HG02885 (cell line): ENCODE results near the gene SLC17A9.

Experiments
- ATAC-seq: cut with Tn5 transposase; IDR thresholded peaks from one replicate; pipeline ENCODE4 v1.9.1; 2021; ENCODE audit warnings: mild to moderate bottlenecking; ENCODE audit not compliant: unreplicated experiment, poor library complexity

SLC17A9 gene

GRCh38 chr20:62979310-62979709, 26.8 kb downstream of the SLC17A9 start:
- no peak for ATAC-seq

GRCh38 chr20:62979876-62980373, 27.4 kb downstream of the SLC17A9 start:
- no peak for ATAC-seq

GRCh38 chr20:62980380-62980960, 28.0 kb downstream of the SLC17A9 start:
- ATAC-seq: no peak

GRCh38 chr20:62980970-62981369, 28.5 kb downstream of the SLC17A9 start:
- no peak for ATAC-seq

- ATAC-seq: no peak
Measured at GRCh38 chr20:62982124-62983075, 29.9 kb downstream of the SLC17A9 start.

- no peak for ATAC-seq
Measured at GRCh38 chr20:62983210-62983609, 30.7 kb downstream of the SLC17A9 start.

GRCh38 chr20:62984666-62985443, 32.3 kb downstream of the SLC17A9 start:
- ATAC-seq: no peak

GRCh38 chr20:62985444-62985778, 32.9 kb downstream of the SLC17A9 start:
- no peak for ATAC-seq

- ATAC-seq: no peak
Measured at GRCh38 chr20:62986257-62986800, 33.8 kb downstream of the SLC17A9 start.

GRCh38 chr20:62987114-62987513, 34.6 kb downstream of the SLC17A9 start:
- no peak for ATAC-seq

GRCh38 chr20:62989201-62989601, 36.7 kb downstream of the SLC17A9 start:
- ATAC-seq: no peak

GRCh38 chr20:62990306-62990825, 37.9 kb downstream of the SLC17A9 start:
- ATAC-seq: no peak

- no peak for ATAC-seq
Measured at GRCh38 chr20:62991196-62991807, 38.8 kb downstream of the SLC17A9 start.

GRCh38 chr20:62991863-62992262, 39.4 kb downstream of the SLC17A9 start:
- ATAC-seq: no peak

GRCh38 chr20:62993856-62994494, 41.5 kb downstream of the SLC17A9 start:
- no peak for ATAC-seq

GRCh38 chr20:62994869-62995281, 42.4 kb downstream of the SLC17A9 start:
- no peak for ATAC-seq

- no peak for ATAC-seq
Measured at GRCh38 chr20:62995481-62995880, 43.0 kb downstream of the SLC17A9 start.

- ATAC-seq: no peak
Measured at GRCh38 chr20:62995898-62996595, 43.5 kb downstream of the SLC17A9 start.

- no peak for ATAC-seq
Measured at GRCh38 chr20:62996596-62996982, 44.1 kb downstream of the SLC17A9 start.
